Adrenal gland (tissue), 5 donors: Measurements from ENCODE around the gene PRR18.

Source experiments
- CTCF ChIP-seq, 6 experiments: fragments of 450-650 bp in 4 of 6; fragments of 200-600 bp in 2 of 6; sonication (generic) in 1 of 6; IDR thresholded peaks; 1 replicate in 5 of 6; 2 replicates in 1 of 6; pipeline versions ENCODE4 v1.5.1 to v1.8.0; 2016 to 2021; ENCODE audit warnings: antibody characterized with exemption in 6 of 6, mild to moderate bottlenecking in 2 of 6, moderate library complexity in 1 of 6
- POLR2A ChIP-seq, 2 donors: fragments of 450-650 bp; IDR thresholded peaks; one replicate each; pipeline ENCODE4 v1.6.1; 2017; ENCODE audit warnings: antibody characterized with exemption in 2 of 2, mild to moderate bottlenecking in 2 of 2, moderate library complexity in 1 of 2
- donor health status: DM: no; HTN: no; CAD: no.

- TF ChIP-seq CTCF (IDR thresholded peaks at IDR 0.05), result no peak
- TF ChIP-seq POLR2A (IDR thresholded peaks at IDR 0.05), result no peak
Measured at GRCh38 chr6:166344240-166344639, 36.0 kb upstream of the PRR18 start.
